ENCODE data around the gene TSTD1.

Gene TSTD1

DNA sequence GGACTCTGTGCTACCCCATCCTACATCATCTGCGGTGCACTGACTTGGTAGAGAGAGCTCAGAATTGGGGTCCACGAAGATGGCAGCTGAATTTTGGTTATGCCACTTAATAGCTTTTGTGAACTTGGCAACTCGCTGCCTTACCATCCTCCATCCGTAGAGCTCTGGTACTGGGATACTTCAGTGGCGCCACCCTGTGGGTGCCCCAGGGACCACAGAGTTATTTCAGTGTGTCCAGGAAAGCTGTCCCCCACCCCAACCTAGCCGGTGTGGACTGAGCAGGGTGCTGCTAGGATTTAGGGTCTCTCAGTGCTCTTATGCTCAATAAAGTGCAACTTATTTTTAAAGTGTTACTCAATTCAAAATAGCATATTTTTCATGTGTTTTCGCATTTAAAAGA is 16.0 kb upstream of the TSTD1 start:
- no peak overlapping the region for H3K9ac ChIP-seq (ENCODE audit: insufficient read length, low read depth)

DNA sequence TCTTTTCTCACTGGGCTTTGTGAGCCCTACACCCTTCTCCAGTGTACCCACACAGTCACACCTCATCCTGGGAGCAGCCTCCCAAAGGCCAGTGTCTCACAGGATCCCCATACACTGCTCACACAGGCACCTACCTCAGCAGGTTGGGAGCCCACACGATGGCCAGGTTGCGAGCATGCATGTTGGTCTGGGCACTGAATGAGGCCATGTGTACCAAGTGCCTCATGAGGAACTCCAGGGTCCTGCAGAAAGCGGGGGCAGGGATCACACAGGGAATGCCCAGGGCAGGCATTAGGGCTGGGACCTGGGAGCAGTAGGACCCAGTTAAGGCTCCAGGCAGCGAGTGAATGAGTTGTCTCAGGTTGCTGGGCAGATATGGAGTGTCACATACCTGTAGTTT is 15.5 kb upstream of the TSTD1 start:
- H3K4me3 ChIP-seq (ENCODE audit: insufficient read length, low read depth): no peak overlapping the region
- no peak for DNase-seq (ENCODE audit: low read depth, low spot score)
- peaks cover 10% of the 10 kb centered on the region; the same call in 1 of the 2 replicates for H3K9me3 ChIP-seq (ENCODE audit: insufficient read depth, low read length)
- no peak overlapping the region for H3K9ac ChIP-seq (ENCODE audit: insufficient read length, low read depth)
- no peak for TF ChIP-seq YY1 (IDR thresholded peaks at IDR 0.05; ENCODE audit: insufficient read depth, insufficient read length)
- no peak for TF ChIP-seq SUZ12 (IDR thresholded peaks at IDR 0.05; ENCODE audit: extremely low read depth, insufficient read depth, insufficient read length)
- no peak for TF ChIP-seq ZNF274 (IDR thresholded peaks at IDR 0.05; ENCODE audit: low read depth, low read length)
- H3K27me3 ChIP-seq (ENCODE audit: insufficient read depth, insufficient read length): no peaks in the 10 kb centered on the region
- H3K4me1 ChIP-seq (ENCODE audit: insufficient read depth, insufficient read length): no peaks in the 10 kb centered on the region
- peaks cover 4% of the 10 kb centered on the region for H3K36me3 ChIP-seq (ENCODE audit: insufficient read depth, insufficient read length, low read length)

More for the DNA sequence above, 16.0 kb upstream of the TSTD1 start:
- no peak for DNase-seq (ENCODE audit: low read depth, low spot score)
- Histone ChIP-seq H3K9me3 (ENCODE audit: insufficient read depth, low read length) (peaks cover 4% of the 10 kb centered on the region; the same call in 1 of the 2 replicates), H3K27me3 (ENCODE audit: insufficient read depth, insufficient read length) (no peaks in the 10 kb centered on the region), H3K4me1 (ENCODE audit: insufficient read depth, insufficient read length) (no peaks in the 10 kb centered on the region), H3K4me3 (ENCODE audit: insufficient read length, low read depth) (no peak overlapping the region), H3K36me3 (ENCODE audit: insufficient read depth, insufficient read length, low read length) (no peaks in the 10 kb centered on the region)
- no peak for TF ChIP-seq YY1 (IDR thresholded peaks at IDR 0.05; ENCODE audit: insufficient read depth, insufficient read length)
- TF ChIP-seq SUZ12 (IDR thresholded peaks at IDR 0.05; ENCODE audit: extremely low read depth, insufficient read depth, insufficient read length): no peak
- no peak for TF ChIP-seq ZNF274 (IDR thresholded peaks at IDR 0.05; ENCODE audit: low read depth, low read length)

DNA sequence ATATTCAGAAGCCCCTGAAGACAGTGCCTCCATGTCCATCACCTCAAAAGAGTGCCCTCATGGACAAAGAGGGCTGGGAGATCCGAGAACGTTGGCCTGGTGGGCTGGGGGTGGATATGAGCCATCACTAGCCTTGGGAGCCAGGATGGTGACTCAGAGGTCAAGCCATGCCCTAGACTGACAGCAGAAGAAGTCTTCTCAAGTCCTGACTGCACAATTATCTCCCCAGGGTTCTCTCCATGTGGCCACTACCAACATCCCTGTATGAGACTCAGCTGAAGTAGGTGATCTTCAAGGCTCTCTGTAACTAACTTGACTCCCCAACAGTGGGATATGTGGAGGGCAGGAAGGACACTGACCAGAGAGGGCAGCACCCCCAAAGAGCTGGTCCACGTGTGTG is 14.1 kb upstream of the TSTD1 start:
- peaks cover 16% of the 10 kb centered on the region for H3K36me3 ChIP-seq (ENCODE audit: insufficient read depth, insufficient read length, low read length)
- H3K4me1 ChIP-seq (ENCODE audit: insufficient read depth, insufficient read length): no peaks in the 10 kb centered on the region
- H3K27me3 ChIP-seq (ENCODE audit: insufficient read depth, insufficient read length): no peaks in the 10 kb centered on the region
- peaks cover 23% of the 10 kb centered on the region; the same call in 1 of the 2 replicates for H3K9me3 ChIP-seq (ENCODE audit: insufficient read depth, low read length)
- no peak for DNase-seq (ENCODE audit: low read depth, low spot score)
- no peak overlapping the region for H3K4me3 ChIP-seq (ENCODE audit: insufficient read length, low read depth)
- H3K9ac ChIP-seq (ENCODE audit: insufficient read length, low read depth): no peak overlapping the region
- TF ChIP-seq YY1 (IDR thresholded peaks at IDR 0.05; ENCODE audit: insufficient read depth, insufficient read length): no peak
- no peak for TF ChIP-seq ZNF274 (IDR thresholded peaks at IDR 0.05; ENCODE audit: low read depth, low read length)
- no peak for TF ChIP-seq SUZ12 (IDR thresholded peaks at IDR 0.05; ENCODE audit: extremely low read depth, insufficient read depth, insufficient read length)

DNA sequence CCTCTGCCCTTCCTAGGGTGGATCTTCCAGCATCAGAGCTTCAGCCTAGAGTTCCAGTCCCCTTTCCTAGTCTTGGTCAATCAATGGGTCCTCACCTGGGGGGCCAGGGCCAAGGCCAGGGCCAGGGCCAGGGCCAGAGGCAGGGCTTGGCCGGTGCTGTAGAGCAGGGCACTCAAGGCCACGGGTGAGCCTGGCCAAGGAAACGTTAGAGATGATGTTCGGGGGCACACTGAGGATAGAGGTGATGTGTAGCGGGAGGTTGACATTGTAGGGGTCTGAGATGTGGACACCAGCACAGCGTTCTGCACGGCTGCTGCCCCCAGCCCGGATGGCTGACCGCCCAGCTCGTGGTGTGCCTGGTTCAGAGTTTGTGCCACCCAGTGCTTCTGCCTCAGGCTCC is 12.5 kb upstream of the TSTD1 start:
- Histone ChIP-seq H3K36me3 (ENCODE audit: insufficient read depth, insufficient read length, low read length) (peaks cover 17% of the 10 kb centered on the region), H3K27me3 (ENCODE audit: insufficient read depth, insufficient read length) (no peaks in the 10 kb centered on the region), H3K4me1 (ENCODE audit: insufficient read depth, insufficient read length) (no peaks in the 10 kb centered on the region), H3K9me3 (ENCODE audit: insufficient read depth, low read length) (peaks cover 40% of the 10 kb centered on the region), H3K9ac (ENCODE audit: insufficient read length, low read depth) (no peak overlapping the region), H3K4me3 (ENCODE audit: insufficient read length, low read depth) (no peak overlapping the region)
- no peak for DNase-seq (ENCODE audit: low read depth, low spot score)
- no peak for TF ChIP-seq ZNF274 (IDR thresholded peaks at IDR 0.05; ENCODE audit: low read depth, low read length)
- no peak for TF ChIP-seq SUZ12 (IDR thresholded peaks at IDR 0.05; ENCODE audit: extremely low read depth, insufficient read depth, insufficient read length)
- TF ChIP-seq YY1 (IDR thresholded peaks at IDR 0.05; ENCODE audit: insufficient read depth, insufficient read length): no peak

DNA sequence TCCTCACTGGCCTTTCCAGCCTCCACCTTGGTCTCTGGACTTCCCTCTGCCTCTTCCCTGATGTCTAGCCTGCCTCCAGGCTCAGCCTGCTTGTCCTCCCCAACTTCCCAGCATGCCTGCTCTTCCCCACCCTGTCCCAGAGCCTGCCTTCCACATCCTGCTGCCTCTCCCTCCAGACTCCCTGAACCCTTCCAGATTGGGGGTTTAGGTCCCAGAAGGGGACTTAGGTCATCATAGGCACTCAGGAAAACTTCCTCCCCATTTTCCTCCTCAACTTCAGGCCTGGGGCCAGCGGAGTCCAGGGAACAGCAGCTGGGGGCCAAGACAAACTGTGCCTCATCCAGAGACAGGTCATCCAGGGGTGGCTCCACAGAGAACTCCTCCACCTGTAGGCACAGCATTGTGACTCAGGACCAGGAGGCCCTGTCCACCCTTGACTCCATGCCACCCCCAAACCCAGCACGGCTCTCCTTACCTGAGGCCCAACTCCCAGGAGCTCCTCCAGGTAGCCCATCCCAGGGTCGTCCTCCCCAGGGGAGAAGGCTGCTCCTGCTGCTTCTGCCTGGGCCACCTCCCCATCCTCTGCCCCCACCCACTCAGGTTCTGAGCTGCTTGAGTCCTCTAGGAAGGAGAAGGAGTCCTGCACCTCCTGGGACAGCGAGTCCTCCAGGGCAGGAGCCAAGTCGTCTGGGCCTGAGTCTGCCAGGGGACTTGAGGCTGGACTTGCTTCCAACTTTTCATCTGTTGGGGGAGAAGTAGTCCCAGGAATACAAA is 10.4 kb upstream of the TSTD1 start:
- no peak for DNase-seq (ENCODE audit: low read depth, low spot score)
- H3K4me1 ChIP-seq (ENCODE audit: insufficient read depth, insufficient read length): no peaks in the 10 kb centered on the region
- TF ChIP-seq ZNF274 (IDR thresholded peaks at IDR 0.05; ENCODE audit: low read depth, low read length) (peak; percentile 84), YY1 (IDR thresholded peaks at IDR 0.05; ENCODE audit: insufficient read depth, insufficient read length) (no peak)
- peaks cover 17% of the 10 kb centered on the region for H3K36me3 ChIP-seq (ENCODE audit: insufficient read depth, insufficient read length, low read length)
- H3K9ac ChIP-seq (ENCODE audit: insufficient read length, low read depth): no peak overlapping the region
- H3K27me3 ChIP-seq (ENCODE audit: insufficient read depth, insufficient read length): no peaks in the 10 kb centered on the region
- no peak overlapping the region for H3K4me3 ChIP-seq (ENCODE audit: insufficient read length, low read depth)
- peaks cover 40% of the 10 kb centered on the region for H3K9me3 ChIP-seq (ENCODE audit: insufficient read depth, low read length)

DNA sequence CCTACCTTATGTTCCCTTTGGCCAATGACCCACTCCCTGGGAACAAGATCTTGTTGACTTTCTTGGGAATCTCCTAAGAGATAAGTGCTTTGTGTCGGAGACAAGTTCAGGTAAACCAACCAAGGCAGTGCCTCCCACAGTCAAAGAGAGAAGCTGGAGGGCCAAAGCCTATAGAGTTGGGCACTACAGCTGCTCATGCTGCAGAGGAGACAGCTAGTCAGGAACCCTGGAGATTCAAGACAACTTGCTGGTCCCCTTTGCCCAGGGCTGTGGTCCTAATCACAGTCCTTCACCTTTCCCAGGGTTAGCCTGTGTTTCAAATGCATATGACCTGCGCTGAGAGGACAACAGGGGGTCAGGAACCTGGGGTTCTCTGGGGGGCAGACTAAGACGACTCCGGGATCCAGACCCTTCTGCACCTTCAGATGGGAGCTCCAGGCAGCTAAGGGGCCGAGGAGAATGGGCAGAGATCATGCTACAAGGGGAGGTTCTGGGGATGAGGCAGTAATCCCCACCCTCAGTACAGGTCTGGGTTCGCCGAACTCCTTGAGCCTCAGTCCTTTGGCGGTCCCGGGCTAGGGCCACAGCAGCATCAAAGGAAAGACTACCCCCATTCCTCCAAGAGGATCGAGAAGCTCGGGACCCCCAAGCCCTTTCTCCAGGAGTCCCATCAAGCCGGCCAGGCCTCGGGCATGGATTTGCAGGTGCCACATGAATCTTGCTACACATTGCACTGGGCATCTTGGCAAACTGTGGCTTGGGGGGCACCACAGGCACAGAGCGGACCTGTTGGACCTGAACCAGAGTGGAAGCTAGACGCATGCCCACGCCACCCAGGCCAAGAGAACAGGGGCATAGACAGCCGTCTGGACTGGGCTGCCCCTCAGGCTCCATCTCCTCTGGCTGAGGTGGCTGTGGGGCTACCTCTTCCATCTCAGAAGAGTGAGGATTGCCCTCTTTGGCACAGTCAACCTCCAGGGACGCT is 9.0 kb upstream of the TSTD1 start:
- no peak overlapping the region for H3K9ac ChIP-seq (ENCODE audit: insufficient read length, low read depth)
- no peak overlapping the region for H3K4me3 ChIP-seq (ENCODE audit: insufficient read length, low read depth)
- DNase-seq (ENCODE audit: low read depth, low spot score): no peak
- H3K4me1 ChIP-seq (ENCODE audit: insufficient read depth, insufficient read length): no peaks in the 10 kb centered on the region
- no peaks in the 10 kb centered on the region for H3K27me3 ChIP-seq (ENCODE audit: insufficient read depth, insufficient read length)
- no peak for TF ChIP-seq YY1 (IDR thresholded peaks at IDR 0.05; ENCODE audit: insufficient read depth, insufficient read length)
- no peak for TF ChIP-seq ZNF274 (IDR thresholded peaks at IDR 0.05; ENCODE audit: low read depth, low read length)
- TF ChIP-seq SUZ12 (IDR thresholded peaks at IDR 0.05; ENCODE audit: extremely low read depth, insufficient read depth, insufficient read length): no peak
- H3K9me3 ChIP-seq (ENCODE audit: insufficient read depth, low read length): peaks cover 40% of the 10 kb centered on the region
- H3K36me3 ChIP-seq (ENCODE audit: insufficient read depth, insufficient read length, low read length): peaks cover 24% of the 10 kb centered on the region
